Trophoblast cell (in vitro differentiated cells and primary cell): ENCODE measurements around the gene PRTN3.
"Not testable (repeated sequence)": the region's sequence is repeated elsewhere in the genome, so short reads cannot be mapped to it uniquely, and the experiment has no call there.

Source experiments
- DNase-seq, 2 donors: peaks; one replicate each; pipeline ENCODE4 v3.0.0-alpha.2; 2016
- H2AFZ ChIP-seq: 2 replicates; pipeline ENCODE4 v1.6.1; 2013; ENCODE audit warnings: low read length, moderate library complexity, mild to moderate bottlenecking; ENCODE audit not compliant: insufficient read depth, poor library complexity
- H2AK5ac ChIP-seq: 2 replicates; pipeline ENCODE4 v1.6.1; 2013; ENCODE audit warnings: mild to moderate bottlenecking, low read length
- H2BK120ac ChIP-seq: 2 replicates; pipeline ENCODE4 v1.6.1; 2013; ENCODE audit warnings: low read length, mild to moderate bottlenecking, moderate library complexity; ENCODE audit not compliant: insufficient read depth, poor library complexity
- H2BK12ac ChIP-seq: 2 replicates; pipeline ENCODE4 v1.6.1; 2013; ENCODE audit warnings: mild to moderate bottlenecking, low read length, moderate library complexity
- H2BK5ac ChIP-seq: 2 replicates; pipeline ENCODE4 v1.6.1; 2013; ENCODE audit warnings: low read length, low read depth, moderate library complexity, mild to moderate bottlenecking; ENCODE audit not compliant: poor library complexity
- H3K14ac ChIP-seq: 2 replicates; pipeline ENCODE4 v1.6.1; 2013; ENCODE audit warnings: mild to moderate bottlenecking, low read length
- H3K18ac ChIP-seq: 2 replicates; pipeline ENCODE4 v1.6.1; 2013; ENCODE audit warnings: mild to moderate bottlenecking, low read length
- H3K23ac ChIP-seq: 2 replicates; pipeline ENCODE4 v1.6.1; 2013; ENCODE audit warnings: low read length
- H3K27ac ChIP-seq: 2 replicates; pipeline ENCODE4 v1.5.1; 2013; ENCODE audit warnings: low read depth, mild to moderate bottlenecking, inconsistent platforms, low read length, moderate library complexity
- H3K27me3 ChIP-seq: 2 replicates; pipeline ENCODE4 v1.6.1; 2013; ENCODE audit warnings: inconsistent platforms, mild to moderate bottlenecking, low read length, moderate library complexity; ENCODE audit not compliant: insufficient read depth
- H3K36me3 ChIP-seq, 2 experiments: 1 replicate in 1 of 2; 2 replicates in 1 of 2; pipeline ENCODE4 v1.6.1; 2013; ENCODE audit warnings: low read length in 2 of 2, mild to moderate bottlenecking in 2 of 2, moderate library complexity in 1 of 2; ENCODE audit not compliant: insufficient read depth in 2 of 2, control insufficient read depth in 1 of 2
- H3K4ac ChIP-seq: 2 replicates; pipeline ENCODE4 v1.6.1; 2013; ENCODE audit warnings: low read depth, mild to moderate bottlenecking, low read length, moderate library complexity
- H3K4me1 ChIP-seq, 2 experiments: 1 replicate in 1 of 2; 2 replicates in 1 of 2; pipeline ENCODE4 v1.6.1; 2013; ENCODE audit warnings: low read length in 2 of 2, mild to moderate bottlenecking in 2 of 2, moderate library complexity in 1 of 2; ENCODE audit not compliant: insufficient read depth in 2 of 2, control insufficient read depth in 1 of 2
- H3K4me2 ChIP-seq: 2 replicates; pipeline ENCODE4 v1.6.1; 2013; ENCODE audit warnings: inconsistent platforms, mild to moderate bottlenecking, low read length, moderate library complexity
- H3K4me3 ChIP-seq: 2 replicates; pipeline ENCODE4 v1.5.1; 2013; ENCODE audit warnings: mild to moderate bottlenecking, low read depth, low read length, inconsistent platforms
- H3K79me1 ChIP-seq: one replicate; pipeline ENCODE4 v1.6.1; 2013; ENCODE audit warnings: low read length
- H3K79me2 ChIP-seq: 2 replicates; pipeline ENCODE4 v1.6.1; 2013; ENCODE audit warnings: low read length, mild to moderate bottlenecking; ENCODE audit not compliant: control insufficient read depth, insufficient read depth, poor library complexity
- H3K9ac ChIP-seq: 2 replicates; pipeline ENCODE4 v1.6.1; 2013; ENCODE audit warnings: mild to moderate bottlenecking, low read length
- H3K9me3 ChIP-seq: 2 replicates; pipeline ENCODE4 v1.6.1; 2013; ENCODE audit warnings: low read depth, mild to moderate bottlenecking, control low read depth, inconsistent platforms, low read length; ENCODE audit not compliant: insufficient read depth
- H4K12ac ChIP-seq: 2 replicates; pipeline ENCODE4 v1.6.1; 2013; ENCODE audit warnings: low read depth, mild to moderate bottlenecking, low read length, moderate library complexity
- H4K8ac ChIP-seq: 2 replicates; pipeline ENCODE4 v1.6.1; 2013; ENCODE audit warnings: low read depth, mild to moderate bottlenecking, low read length, moderate library complexity
- H4K91ac ChIP-seq: one replicate; pipeline ENCODE4 v1.6.1; 2013; ENCODE audit warnings: low read depth, mild to moderate bottlenecking, low read length, moderate library complexity
- WGBS: extraction: QIAGEN DNeasy Blood & Tissue Kit; methylation state at CpG from one replicate; pipeline ENCODE4 v1.1.7; 2013; ENCODE audit warnings: missing lambda C conversion rate; ENCODE audit not compliant: insufficient read length, insufficient coverage; ENCODE audit errors: extremely low coverage; 5-methylcytosine and 5-hydroxymethylcytosine counted together

The PRTN3 gene

GRCh38 chr19:876780-877314 lies 36.0 kb downstream of the PRTN3 start:
- WGBS = no CpG with 5 or more reads among the region's 29 CpGs
- no peaks in the 10 kb centered on the region for H3K79me1 ChIP-seq
- H3K79me2 ChIP-seq = no peaks in the 10 kb centered on the region
- no peak overlapping the region for H3K14ac ChIP-seq
- no peak overlapping the region for H2AK5ac ChIP-seq
- peaks cover 55 to 60% of the 10 kb centered on the region in 2 experiments for H3K36me3 ChIP-seq
- no peak overlapping the region for H3K27ac ChIP-seq
- no peak overlapping the region for H2AFZ ChIP-seq
- H4K12ac ChIP-seq = no peak overlapping the region
- no peak overlapping the region for H3K4ac ChIP-seq
- no peak overlapping the region for H3K18ac ChIP-seq
- H2BK12ac ChIP-seq = no peak overlapping the region
- H3K27me3 ChIP-seq = no peaks in the 10 kb centered on the region
- no peak overlapping the region for H3K23ac ChIP-seq
- no peak overlapping the region for H2BK5ac ChIP-seq
- H3K4me3 ChIP-seq = no peak overlapping the region
- H3K9ac ChIP-seq = no peak overlapping the region
- H2BK120ac ChIP-seq = no peak overlapping the region
- H4K8ac ChIP-seq = no peak overlapping the region
- H3K4me1 ChIP-seq = no peaks in the 10 kb centered on the region
- DNase-seq = no peak
- H3K4me2 ChIP-seq = peak overlapping the region; percentile 1
- peaks cover 4% of the 10 kb centered on the region for H3K9me3 ChIP-seq
- no peak overlapping the region for H4K91ac ChIP-seq

- not testable (repeated sequence) for H3K14ac ChIP-seq, H2BK5ac ChIP-seq, H3K18ac ChIP-seq, H2AFZ ChIP-seq, H3K4ac ChIP-seq, H3K27me3 ChIP-seq, H3K4me2 ChIP-seq, H3K27ac ChIP-seq, H2BK12ac ChIP-seq, H3K9me3 ChIP-seq, H3K9ac ChIP-seq, H4K8ac ChIP-seq, H3K79me2 ChIP-seq, H2BK120ac ChIP-seq, H2AK5ac ChIP-seq, H3K79me1 ChIP-seq, H3K4me3 ChIP-seq, DNase-seq, H3K4me1 ChIP-seq, H4K91ac ChIP-seq, H3K23ac ChIP-seq, H4K12ac ChIP-seq
- no CpG with 5 or more reads among the region's 23 CpGs for WGBS
- H3K36me3 ChIP-seq = peaks cover 63 to 73% of the 10 kb centered on the region in 2 experiments
Observed at GRCh38 chr19:877992-878660, 37.3 kb downstream of the PRTN3 start.

GRCh38 chr19:878751-879561 lies 38.2 kb downstream of the PRTN3 start:
- not testable (repeated sequence) for H2BK12ac ChIP-seq, H3K9ac ChIP-seq, H2AK5ac ChIP-seq, H3K14ac ChIP-seq, H3K4ac ChIP-seq, DNase-seq, H3K23ac ChIP-seq, H3K18ac ChIP-seq, H3K79me1 ChIP-seq, H4K91ac ChIP-seq, H3K79me2 ChIP-seq, H3K27me3 ChIP-seq, H4K12ac ChIP-seq, H2AFZ ChIP-seq, H3K4me3 ChIP-seq, H2BK5ac ChIP-seq, H3K9me3 ChIP-seq, H3K4me1 ChIP-seq, H4K8ac ChIP-seq, H3K4me2 ChIP-seq, H2BK120ac ChIP-seq, H3K27ac ChIP-seq
- no CpG with 5 or more reads among the region's 24 CpGs for WGBS
- peaks cover 60 to 70% of the 10 kb centered on the region in 2 experiments for H3K36me3 ChIP-seq

- peaks cover 17 to 18% of the 10 kb centered on the region in 2 experiments for H3K4me1 ChIP-seq
Observed at GRCh38 chr19:879711-880438, 39.1 kb downstream of the PRTN3 start.

More at GRCh38 chr19:879711-880438, 39.1 kb downstream of the PRTN3 start:
- Histone ChIP-seq H3K23ac (no peak overlapping the region), H3K4me3 (no peak overlapping the region), H3K4ac (no peak overlapping the region), H4K12ac (no peak overlapping the region), H3K4me2 (no peak overlapping the region), H3K18ac (no peak overlapping the region), H2AFZ (no peak overlapping the region), H3K9me3 (peaks cover 9% of the 10 kb centered on the region), H3K27me3 (no peaks in the 10 kb centered on the region), H3K36me3 (peaks cover 61 to 70% of the 10 kb centered on the region in 2 experiments), H2AK5ac (no peak overlapping the region), H2BK5ac (no peak overlapping the region), H3K79me1 (peaks cover 8% of the 10 kb centered on the region), H3K9ac (no peak overlapping the region), H3K27ac (no peak overlapping the region), H4K91ac (no peak overlapping the region), H3K14ac (no peak overlapping the region), H2BK120ac (no peak overlapping the region), H3K79me2 (peaks cover 2% of the 10 kb centered on the region), H4K8ac (no peak overlapping the region), H2BK12ac (no peak overlapping the region)
- DNase-seq = no peak
- WGBS = no CpG with 5 or more reads among the region's 37 CpGs
